ENCODE results near the gene ZNF460. TPM values are rescaled to one million over a fixed set of nuclear protein-coding genes. Genes with fewer than 3 reads are reported as not detected.
"Not testable (repeated sequence)": the region's sequence is repeated elsewhere in the genome, so short reads cannot be mapped to it uniquely, and the experiment has no call there.

Gene ZNF460
- 50.3 TPM for total RNA-seq
- long read RNA-seq, partial matches to known transcripts = 0 of 3 reads
- long read RNA-seq, other reads (novel, unspliced or antisense) = 0 of 3 reads

DNA sequence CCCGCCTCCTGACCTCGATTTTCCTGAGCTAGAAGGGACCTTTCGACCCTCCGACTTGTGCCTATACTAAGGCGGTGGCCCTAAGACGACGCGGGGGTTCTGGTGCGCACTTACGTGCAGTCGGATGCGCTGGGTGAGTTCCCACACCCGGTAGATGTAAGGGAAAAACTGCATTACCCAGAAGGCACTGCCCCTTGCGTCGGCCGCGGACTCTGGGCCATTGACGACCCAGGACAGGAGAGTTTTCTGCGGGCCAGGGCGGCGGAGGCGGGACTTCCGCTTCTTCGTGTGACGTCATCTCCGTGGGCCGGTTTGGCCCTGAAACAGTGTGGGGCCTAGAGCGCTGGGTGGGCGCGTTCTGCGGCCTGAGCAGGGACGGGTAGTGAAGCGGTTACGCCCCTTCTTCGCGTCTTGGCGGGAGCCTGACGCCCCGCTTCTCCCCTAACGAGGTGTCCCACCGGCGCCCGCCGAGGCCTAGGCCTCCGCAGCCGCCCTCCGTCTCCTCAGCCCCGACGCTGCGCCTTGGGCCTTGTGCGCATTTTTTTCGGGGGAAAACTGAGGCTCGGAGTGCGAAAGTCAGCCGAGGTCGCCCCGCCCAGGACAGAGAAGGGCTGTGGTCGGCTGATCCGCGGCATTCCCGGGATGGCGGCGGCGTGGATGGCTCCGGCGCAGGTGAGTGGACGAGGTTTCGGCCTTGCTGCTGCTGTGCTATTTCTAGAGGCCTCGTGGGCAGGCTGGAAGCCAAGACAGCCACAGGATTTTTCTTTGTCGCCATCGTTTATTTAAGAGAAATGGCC is at the start of gene ZNF460:
TSS of gene ZNF460 (plus strand) at position 321 of the 797 bp plus-strand sequence. CDS start at position 643, 322 bp downstream.
- DNase-seq (ENCODE audit: low spot score) = peak; percentile 99

DNA sequence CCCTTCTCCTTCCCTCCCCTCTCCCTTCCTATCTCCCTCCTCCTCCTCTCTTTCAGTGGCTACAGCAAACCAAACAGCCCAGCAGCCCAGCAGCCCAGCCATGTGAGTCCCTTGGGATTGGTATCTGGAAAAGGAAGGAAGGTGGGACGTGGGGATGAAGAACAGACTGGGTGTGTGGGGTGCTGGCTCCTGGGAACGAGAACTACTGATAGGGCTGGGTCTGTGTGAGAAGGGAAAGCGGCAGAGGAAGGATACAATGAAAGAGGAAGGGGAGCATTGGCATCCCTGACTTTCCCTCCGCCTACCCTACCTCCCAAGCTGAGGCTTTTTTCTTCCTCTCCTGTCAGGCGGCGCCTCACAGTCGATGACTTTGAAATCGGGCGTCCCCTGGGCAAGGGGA is 48.6 kb upstream of the ZNF460 start:
- no peak for DNase-seq (ENCODE audit: low spot score)

DNA sequence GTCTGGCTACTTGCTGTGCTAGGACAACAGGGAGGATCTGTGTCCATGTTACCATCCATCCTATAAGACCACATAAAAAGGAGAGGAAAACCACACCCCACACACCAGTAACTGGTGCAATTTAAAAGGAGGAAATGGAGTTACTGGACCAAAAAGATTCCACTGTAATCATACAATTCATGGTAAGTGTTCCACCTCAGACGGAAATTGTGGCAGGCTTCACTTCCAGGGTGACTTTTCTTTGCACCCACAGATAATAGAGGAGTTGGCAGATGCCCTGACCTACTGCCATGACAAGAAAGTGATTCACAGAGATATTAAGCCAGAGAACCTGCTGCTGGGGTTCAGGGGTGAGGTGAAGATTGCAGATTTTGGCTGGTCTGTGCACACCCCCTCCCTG is 47.1 kb upstream of the ZNF460 start:
- no peak for DNase-seq (ENCODE audit: low spot score)

DNA sequence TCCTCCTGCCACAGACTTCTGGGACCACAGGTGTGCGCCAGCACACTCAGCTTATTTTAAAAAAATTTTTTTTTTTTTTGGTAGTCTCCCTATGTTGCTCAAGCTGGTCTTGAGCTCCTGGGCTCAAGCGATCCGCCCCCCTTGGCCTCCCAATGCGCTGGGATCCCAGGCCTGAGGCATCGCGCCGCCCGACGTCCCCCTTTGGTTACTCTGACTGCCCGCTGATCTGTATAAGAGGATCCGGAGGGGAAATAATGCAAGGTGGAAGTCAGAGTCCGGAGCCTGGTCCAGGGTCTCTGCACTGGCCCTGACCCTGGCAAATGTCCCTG is 40.3 kb upstream of the ZNF460 start:
- no peak for DNase-seq (ENCODE audit: low spot score)

DNA sequence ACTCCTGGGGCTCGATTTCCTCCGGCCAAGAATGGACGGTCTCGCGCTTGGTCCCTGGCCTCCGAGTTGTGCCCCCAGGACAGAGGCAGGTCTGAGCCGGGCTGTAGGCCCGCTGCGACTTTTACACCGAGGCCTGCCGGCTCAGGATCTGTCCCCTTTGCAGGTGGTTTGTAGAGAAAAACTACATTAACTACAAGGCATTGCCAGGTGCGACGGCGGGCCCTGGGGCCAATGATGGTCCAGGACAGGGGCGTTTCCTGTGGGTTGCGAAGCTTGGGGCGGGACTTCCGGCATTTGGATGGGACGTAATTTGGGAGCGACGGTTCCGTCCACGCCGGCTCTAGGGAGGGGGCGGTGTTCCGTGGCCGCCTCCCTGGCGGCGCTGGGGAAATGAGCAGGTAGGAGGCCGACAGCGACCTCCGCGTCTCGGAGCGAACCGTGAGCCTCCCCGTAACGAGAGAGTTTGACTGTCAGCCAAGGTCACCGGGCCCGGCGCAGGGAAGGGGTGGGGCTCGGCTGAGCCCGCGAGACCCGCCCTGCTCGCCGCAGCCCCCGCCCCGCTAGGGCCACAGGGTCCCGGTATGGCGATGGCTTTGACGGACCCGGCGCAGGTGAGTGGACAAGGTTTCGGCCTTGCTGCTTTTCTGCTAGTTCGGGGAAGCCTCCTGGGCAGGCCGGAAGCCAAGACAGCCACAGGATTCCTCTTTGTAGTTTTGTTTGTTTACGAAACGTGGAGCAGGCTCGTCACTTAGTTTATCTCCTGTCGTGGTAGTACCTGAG is 39.8 kb upstream of the ZNF460 start, which contains the start of gene ZNF805:
TSS of gene ZNF805 (plus strand) at position 322 of the 780 bp plus-strand sequence. CDS start at position 582, 260 bp downstream.
- peak; percentile 98 for DNase-seq (ENCODE audit: low spot score)

DNA sequence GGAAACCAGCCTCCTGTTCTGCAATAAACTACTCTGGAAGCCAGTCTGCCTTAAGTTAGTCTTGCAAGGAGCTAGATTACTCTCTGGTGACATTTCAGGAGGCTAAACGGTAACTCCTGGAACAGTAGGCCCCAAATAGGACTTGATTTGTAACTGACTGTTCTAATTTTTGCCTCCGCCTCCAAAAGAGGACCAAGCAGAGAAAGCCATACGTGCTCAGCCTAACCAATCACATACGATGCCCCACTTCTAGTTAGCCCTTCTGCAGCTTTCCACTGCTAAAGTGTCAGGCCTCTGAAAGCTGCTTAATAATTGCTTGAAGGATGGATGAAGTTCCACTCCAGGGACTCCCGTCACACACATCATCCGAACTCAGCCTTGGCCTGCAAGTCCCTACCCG is 39.1 kb upstream of the ZNF460 start:
- DNase-seq (ENCODE audit: low spot score) = no peak

DNA sequence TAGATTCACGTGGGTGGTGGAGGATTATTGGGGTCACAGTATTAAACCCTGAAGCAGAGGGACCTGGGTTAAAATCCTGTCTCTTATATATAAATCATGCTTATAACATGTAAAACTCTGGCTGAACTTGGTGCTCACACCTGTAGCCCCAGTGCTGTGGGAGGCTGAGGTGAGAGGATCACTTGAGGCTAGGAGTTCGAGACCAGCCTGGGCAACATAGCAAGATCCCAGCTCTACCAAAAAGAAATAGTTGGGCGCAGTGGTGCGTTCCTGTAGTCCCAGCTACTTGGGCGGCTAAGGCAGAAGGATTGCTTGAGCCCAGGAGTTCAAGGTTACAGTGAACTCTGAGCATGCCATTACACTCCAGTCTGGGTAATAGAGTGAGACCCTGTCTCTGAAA is 37.5 kb upstream of the ZNF460 start:
- DNase-seq (ENCODE audit: low spot score) = no peak

DNA sequence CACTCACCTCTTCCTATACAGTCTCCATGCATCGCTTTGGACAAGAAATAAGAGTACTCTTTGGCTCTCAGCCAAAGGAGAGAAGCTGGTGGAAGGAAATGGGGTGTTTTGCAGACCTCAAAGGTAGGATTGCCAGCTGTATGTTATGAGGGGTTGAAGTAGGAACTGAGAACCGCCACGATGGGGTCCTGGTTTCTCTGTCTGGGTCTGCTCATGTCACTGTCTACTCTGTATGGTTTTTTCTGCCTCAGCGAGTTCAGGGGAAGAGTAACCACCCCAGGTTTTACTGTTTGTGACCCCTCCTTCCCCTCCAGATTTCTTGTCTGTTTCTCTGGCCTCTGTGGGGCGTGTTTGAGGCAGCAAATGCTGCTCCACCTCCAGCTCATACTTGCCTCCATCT is 35.8 kb upstream of the ZNF460 start:
- DNase-seq (ENCODE audit: low spot score) = no peak

DNA sequence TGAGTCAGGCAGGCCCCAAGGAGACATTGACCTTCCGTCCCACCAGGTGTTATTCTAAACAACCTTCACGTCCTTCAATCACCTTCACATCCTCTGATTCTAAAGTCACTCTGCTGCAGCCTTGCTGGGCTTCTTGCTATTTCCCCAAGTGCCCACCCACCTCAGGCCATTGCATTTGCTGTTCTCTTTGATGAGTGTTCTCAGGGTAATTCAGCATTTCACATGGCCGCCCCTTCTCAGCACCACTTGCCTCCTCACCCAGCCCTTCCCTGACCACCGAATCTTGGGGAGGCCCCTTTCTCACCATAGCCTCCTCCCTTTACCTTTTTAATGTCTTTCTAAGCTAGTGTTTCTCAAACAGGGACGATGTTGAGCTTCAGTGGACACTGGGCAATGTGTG is 35.2 kb upstream of the ZNF460 start:
- no peak for DNase-seq (ENCODE audit: low spot score)

DNA sequence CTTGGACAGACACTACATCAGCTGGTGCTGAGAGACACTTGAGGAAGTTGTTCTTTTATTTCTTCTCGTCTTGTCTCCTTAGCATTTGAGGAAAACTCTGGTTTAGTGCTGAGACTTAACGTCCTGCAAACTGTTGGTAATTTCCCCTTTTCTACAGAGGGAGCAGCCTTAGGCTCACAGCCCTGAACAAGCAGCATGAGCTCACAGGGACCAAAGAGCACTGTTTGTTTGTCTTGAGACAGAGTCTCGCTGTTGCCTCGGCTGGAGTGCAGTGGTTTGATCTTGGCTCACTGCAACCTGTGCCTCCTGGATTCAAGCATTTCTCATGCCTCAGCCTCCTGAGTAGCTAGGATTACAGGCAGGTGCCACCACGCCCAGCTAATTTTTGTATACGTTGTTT is 34.3 kb upstream of the ZNF460 start:
- DNase-seq (ENCODE audit: low spot score) = no peak

DNA sequence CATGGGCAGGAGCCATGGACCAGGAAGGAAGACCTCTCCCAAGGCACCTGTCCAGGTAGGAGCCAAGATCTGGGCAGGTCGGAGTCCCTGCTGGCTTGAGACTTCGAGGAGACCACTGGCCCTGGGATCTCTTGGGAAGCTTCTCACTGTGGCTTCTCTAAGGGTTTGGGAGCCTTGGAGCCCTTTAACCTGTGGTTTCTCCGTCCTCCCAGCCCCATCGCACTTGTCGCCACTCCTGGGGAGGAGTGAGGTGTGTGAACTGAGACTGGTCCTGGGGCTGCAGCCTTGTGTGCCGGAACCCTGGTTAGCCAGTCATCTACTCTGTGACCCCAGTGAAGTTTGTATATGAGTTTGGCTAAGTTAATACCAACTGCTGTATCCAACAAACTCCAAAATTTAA is 31.6 kb upstream of the ZNF460 start:
- no peak for DNase-seq (ENCODE audit: low spot score)

DNA sequence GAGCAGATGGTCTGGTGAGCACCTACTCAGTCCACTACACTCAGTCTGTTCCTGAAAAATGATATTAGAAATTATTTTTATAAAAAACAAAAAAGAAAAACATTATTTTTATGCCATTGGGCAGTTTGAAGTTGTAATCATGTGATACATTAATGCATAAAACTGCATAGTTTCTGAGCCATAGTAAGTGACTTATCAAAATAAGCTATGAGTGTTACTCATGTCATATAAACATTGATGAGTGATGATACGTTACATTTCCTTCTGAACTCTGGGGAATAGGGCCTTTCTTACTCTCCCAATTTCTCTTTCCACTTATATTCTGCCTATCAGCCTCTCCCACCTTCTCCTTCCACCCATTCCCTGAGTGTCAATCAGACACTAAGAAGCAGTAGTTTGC is 31.0 kb upstream of the ZNF460 start:
- DNase-seq (ENCODE audit: low spot score) = no peak

DNA sequence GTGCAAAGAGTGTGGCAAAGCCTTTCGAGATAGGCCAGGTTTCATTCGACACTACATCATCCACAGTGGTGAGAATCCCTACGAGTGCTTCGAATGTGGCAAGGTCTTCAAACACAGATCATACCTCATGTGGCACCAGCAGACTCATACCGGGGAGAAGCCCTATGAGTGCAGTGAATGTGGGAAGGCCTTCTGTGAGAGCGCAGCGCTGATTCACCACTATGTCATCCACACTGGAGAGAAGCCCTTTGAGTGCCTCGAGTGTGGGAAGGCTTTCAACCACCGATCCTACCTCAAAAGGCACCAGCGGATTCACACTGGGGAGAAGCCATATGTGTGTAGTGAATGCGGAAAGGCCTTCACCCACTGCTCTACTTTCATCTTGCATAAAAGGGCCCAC is 26.5 kb upstream of the ZNF460 start:
- not testable (repeated sequence) for DNase-seq (ENCODE audit: low spot score)

DNA sequence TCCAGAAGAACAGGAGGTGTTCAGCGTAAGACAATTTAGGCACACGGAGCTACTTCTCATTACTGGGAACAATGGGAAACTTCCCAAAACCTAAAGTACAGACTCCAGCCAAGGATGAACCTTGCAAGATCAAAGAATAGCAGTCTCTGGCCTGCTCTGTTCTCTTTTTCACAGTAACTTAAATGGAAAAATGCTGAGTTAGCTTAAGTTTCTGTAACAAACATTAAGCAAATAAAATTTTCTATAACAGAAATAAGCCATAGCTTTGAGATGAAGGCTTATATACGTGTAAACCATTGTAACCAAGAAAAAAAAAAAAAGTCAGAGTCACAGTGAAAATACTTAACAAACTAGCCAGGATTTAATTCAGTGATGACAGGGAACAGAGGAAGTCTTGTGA is 18.2 kb upstream of the ZNF460 start:
- no peak for DNase-seq (ENCODE audit: low spot score)

DNA sequence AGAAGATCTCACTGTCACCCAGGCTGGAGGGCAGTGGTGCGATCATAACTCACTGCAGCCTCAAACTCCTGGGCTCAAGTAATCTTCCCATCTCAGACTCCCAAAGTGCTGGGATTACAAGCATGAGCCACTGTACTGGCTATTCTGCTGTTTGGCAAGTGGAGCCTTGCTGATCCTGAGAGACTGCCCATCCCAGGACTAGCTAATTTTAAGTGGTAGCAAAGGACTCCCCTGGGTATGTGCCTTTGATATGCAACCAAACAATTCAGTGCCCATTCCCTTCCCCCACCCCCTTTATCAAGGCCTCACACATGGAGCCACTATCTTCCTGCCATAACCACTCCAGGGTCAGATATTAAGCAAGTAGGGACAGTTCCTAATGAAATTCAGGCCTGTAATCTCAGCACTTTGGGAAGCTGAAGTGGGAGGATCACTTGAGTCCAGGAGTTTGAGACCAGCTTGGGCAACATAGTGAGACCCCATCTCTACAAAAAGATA is 17.0 kb upstream of the ZNF460 start:
- no peak for DNase-seq (ENCODE audit: low spot score)

DNA sequence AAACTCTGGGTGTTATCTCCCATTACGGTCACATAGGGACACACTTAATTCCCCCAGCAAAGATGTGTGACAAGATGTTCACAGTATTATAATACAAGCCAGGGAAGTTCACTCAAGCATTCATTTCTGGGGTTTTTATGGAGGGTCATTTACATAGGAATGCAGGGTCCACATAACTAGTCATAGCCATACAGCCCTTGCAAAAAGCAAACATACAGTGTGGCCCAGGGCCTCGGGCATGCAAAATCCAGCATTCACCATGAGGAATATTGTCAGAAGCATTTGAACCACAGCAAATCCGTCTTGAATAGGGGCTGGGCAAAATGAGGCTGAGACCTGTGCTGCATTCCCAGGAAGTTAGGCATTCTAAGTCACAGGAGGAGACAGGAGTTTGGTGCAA is 13.0 kb upstream of the ZNF460 start:
- DNase-seq (ENCODE audit: low spot score) = no peak

DNA sequence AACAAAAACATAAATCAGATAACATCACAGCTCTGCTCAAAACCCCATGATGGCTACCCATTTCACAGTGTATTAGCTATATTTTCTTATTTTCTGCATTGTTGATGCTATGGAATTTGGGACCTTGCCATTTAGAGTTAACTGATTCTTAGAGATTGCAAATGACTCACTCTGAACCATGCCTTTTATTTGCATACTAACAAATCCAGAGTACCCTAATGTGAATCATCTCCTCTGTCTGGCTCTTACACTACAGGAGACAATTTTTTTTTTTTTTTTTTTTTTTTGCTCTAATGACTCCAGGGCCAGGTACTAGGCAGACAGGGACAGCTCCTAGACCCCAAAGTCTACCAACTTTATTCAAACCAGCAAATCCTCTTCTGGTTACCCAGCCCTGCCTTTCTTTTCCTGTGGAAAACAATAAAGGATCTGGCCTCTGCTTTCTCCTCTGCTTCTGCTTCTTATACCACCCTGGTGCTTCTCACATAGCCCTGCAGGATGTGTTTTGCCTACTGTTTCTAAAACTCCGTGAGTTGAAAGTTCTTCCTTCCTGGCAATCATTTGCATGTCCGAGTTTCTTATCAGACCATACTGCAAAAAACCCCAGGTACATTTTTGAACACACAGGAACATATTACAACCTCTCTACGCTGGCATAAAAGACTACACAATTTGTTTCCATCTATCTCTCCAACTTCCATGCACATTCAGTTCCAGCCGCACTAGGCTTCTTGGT is 10.6 kb upstream of the ZNF460 start:
- no peak for DNase-seq (ENCODE audit: low spot score)

DNA sequence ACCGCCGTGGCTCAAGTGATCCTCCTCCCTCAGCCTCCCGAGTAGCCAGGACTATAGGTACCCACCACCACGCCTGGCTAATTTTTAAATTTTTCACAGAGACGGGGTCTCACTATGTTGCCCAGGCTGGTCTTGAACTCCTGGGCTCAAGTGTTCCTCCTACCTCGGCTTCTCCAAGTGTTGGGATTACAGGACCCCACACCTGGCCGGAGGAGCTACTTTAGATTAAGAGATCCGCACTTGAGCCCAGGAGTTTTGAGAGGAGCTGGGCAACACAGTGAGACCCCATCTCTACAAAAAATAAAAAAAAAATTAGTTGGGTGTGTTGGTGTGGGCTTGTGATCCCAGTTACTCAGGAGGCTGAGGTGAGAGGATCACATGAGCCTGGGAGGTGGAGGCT is 9.0 kb upstream of the ZNF460 start:
- DNase-seq (ENCODE audit: low spot score) = no peak

DNA sequence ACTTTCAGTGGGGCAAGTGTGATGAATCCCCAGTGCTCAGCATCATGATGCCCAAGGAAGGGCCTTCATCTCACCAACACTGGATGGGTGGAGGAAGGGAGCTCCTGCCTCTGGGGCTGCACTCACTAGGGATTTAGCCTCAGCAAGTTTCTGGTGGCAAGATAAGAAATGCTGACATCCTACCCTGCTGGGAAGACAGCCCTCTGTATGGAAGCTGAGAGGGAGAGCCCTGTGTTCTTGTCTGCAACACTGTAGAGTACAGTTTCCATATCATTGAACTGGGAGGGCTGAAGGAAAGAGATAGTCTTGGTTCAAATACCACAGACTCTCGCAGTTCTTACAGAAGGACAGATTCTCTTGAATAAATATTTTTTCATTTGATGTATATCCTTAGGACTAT is 7.3 kb upstream of the ZNF460 start:
- no peak for DNase-seq (ENCODE audit: low spot score)

DNA sequence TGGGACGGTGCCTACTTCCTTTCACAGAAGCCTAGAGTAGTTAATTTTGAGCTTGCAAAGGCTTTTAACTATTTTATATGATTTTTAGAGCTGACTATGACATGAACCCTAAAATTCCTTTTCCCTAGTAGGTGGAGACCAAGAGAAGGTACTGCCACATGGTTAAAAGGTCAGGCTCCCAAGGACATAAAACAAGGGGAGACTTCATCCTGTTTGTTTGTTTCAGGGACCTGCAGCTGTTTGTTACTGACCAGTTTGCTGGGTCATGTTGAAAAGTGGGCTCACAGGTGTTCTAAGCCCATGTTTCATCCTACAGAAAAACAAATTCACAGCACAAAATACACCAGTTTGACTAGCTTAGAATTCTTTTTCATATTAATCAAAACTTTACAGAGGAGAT is 3.9 kb upstream of the ZNF460 start:
- DNase-seq (ENCODE audit: low spot score) = no peak

DNA sequence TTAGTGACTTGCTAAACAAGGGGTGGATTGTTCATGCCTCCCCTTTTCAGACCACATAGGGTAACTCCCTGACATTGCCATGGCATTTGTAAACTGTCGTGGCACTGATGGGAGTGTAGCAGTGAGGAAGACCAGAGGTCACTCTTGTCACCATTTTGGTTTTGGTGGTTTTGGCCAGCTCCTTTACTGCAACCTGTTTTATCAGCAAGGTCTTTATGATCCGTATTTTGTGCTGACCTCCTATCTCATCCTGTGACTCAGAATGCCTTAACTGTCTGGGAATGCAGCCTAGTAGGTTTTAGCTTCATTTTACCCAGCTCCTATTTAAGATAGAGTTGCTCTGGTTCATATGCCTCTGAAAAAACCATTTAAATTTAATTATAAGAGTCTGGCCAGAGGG is 1.8 kb upstream of the ZNF460 start:
- DNase-seq (ENCODE audit: low spot score) = not testable (repeated sequence)

Data from mesenteric fat pad (tissue), 1 donor.